KMS-11 (cell line): ENCODE results near the gene TLR6.

Experiments
- H2AFZ ChIP-seq: fragments of 200-600 bp; sonication (generic); 2 replicates; pipeline ENCODE4 v1.6.1; 2016; ENCODE audit warnings: antibody characterized with exemption, mixed run types, low read depth
- H3K27ac ChIP-seq: fragments of 200-600 bp; sonication (generic); 2 replicates; pipeline ENCODE4 v1.6.1; 2016; ENCODE audit warnings: mild to moderate bottlenecking, mixed run types
- H3K27me3 ChIP-seq: fragments of 200-600 bp; sonication (generic); 2 replicates; pipeline ENCODE4 v1.6.1; 2017; ENCODE audit warnings: mild to moderate bottlenecking, low read depth, mixed run types, moderate library complexity; ENCODE audit not compliant: insufficient read depth
- H3K36me3 ChIP-seq: fragments of 200-600 bp; sonication (generic); 2 replicates; pipeline ENCODE4 v1.6.1; 2017; ENCODE audit warnings: mild to moderate bottlenecking, mixed run types; ENCODE audit not compliant: insufficient read depth
- H3K4me1 ChIP-seq: fragments of 200-600 bp; sonication (generic); 2 replicates; pipeline ENCODE4 v1.6.1; 2016; ENCODE audit warnings: mild to moderate bottlenecking, low read depth, mixed run types; ENCODE audit not compliant: poor library complexity, severe bottlenecking
- H3K4me2 ChIP-seq: fragments of 200-600 bp; sonication (generic); 2 replicates; pipeline ENCODE4 v1.7.0; 2016; ENCODE audit warnings: mild to moderate bottlenecking, mixed run types
- H3K4me3 ChIP-seq: fragments of 200-600 bp; sonication (generic); IDR thresholded peaks from 2 replicates; pipeline ENCODE4 v1.6.1; 2017; ENCODE audit warnings: low read depth, low read length, mixed read lengths; ENCODE audit not compliant: insufficient read depth
- H3K79me2 ChIP-seq: fragments of 200-600 bp; sonication (generic); 2 replicates; pipeline ENCODE4 v1.6.1; 2016; ENCODE audit warnings: low read depth, mixed run types; ENCODE audit not compliant: insufficient read depth
- H3K9ac ChIP-seq: fragments of 200-600 bp; sonication (generic); 2 replicates; pipeline ENCODE4 v1.6.1; 2016; ENCODE audit warnings: mild to moderate bottlenecking, mixed run types
- H4K20me1 ChIP-seq: fragments of 200-600 bp; sonication (generic); 2 replicates; pipeline ENCODE4 v1.6.1; 2016; ENCODE audit warnings: mild to moderate bottlenecking, mixed run types; ENCODE audit not compliant: insufficient read depth
- CTCF ChIP-seq: fragments of 200-600 bp; sonication (generic); conservative IDR thresholded peaks from 2 replicates; pipeline ENCODE4 v1.6.1; 2017; ENCODE audit warnings: low read depth, mild to moderate bottlenecking, antibody characterized with exemption, low read length, moderate library complexity, mixed read lengths

The TLR6 gene

GRCh38 chr4:38800961-38801450, 55.6 kb downstream of the TLR6 start:
- Histone ChIP-seq H3K4me1 (peaks cover 28% of the 10 kb centered on the region), H3K4me3 (no peak overlapping the region), H3K4me2 (no peak overlapping the region), H3K27ac (no peak overlapping the region), H4K20me1 (no peaks in the 10 kb centered on the region), H3K36me3 (no peaks in the 10 kb centered on the region), H3K79me2 (no peaks in the 10 kb centered on the region), H3K9ac (no peak overlapping the region), H3K27me3 (no peaks in the 10 kb centered on the region), H2AFZ (no peak overlapping the region)
- TF ChIP-seq CTCF: no peak

- H3K27me3 ChIP-seq: no peaks in the 10 kb centered on the region
- H4K20me1 ChIP-seq: no peaks in the 10 kb centered on the region
- H3K4me2 ChIP-seq: no peak overlapping the region
- H3K79me2 ChIP-seq: no peaks in the 10 kb centered on the region
- no peak for TF ChIP-seq CTCF
- H3K27ac ChIP-seq: no peak overlapping the region
- no peak overlapping the region for H3K9ac ChIP-seq
- no peak overlapping the region for H3K4me3 ChIP-seq
- H2AFZ ChIP-seq: no peak overlapping the region
- H3K36me3 ChIP-seq: no peaks in the 10 kb centered on the region
- H3K4me1 ChIP-seq: peaks cover 21% of the 10 kb centered on the region
These were observed 56.3 kb downstream of the TLR6 start for GRCh38 chr4:38800366-38800765.

- Histone ChIP-seq H3K4me3 (no peak overlapping the region), H3K36me3 (no peaks in the 10 kb centered on the region), H2AFZ (no peak overlapping the region), H3K4me2 (no peak overlapping the region), H3K4me1 (no peaks in the 10 kb centered on the region), H3K27me3 (no peaks in the 10 kb centered on the region), H4K20me1 (no peaks in the 10 kb centered on the region), H3K79me2 (no peaks in the 10 kb centered on the region), H3K9ac (no peak overlapping the region), H3K27ac (no peak overlapping the region)
- no peak for TF ChIP-seq CTCF
These were observed 61.5 kb downstream of the TLR6 start for GRCh38 chr4:38795087-38795486.

GRCh38 chr4:38794051-38794450, 62.6 kb downstream of the TLR6 start:
- Histone ChIP-seq H3K27ac (no peak overlapping the region), H3K36me3 (no peaks in the 10 kb centered on the region), H4K20me1 (no peaks in the 10 kb centered on the region), H3K4me2 (no peak overlapping the region), H3K79me2 (no peaks in the 10 kb centered on the region), H3K4me1 (no peaks in the 10 kb centered on the region), H3K4me3 (no peak overlapping the region), H3K9ac (no peak overlapping the region), H2AFZ (no peak overlapping the region), H3K27me3 (no peaks in the 10 kb centered on the region)
- TF ChIP-seq CTCF: no peak

GRCh38 chr4:38791010-38791409, 65.6 kb downstream of the TLR6 start:
- no peak overlapping the region for H2AFZ ChIP-seq
- no peaks in the 10 kb centered on the region for H4K20me1 ChIP-seq
- no peak for TF ChIP-seq CTCF
- H3K9ac ChIP-seq: no peak overlapping the region
- no peak overlapping the region for H3K4me3 ChIP-seq
- no peaks in the 10 kb centered on the region for H3K79me2 ChIP-seq
- no peaks in the 10 kb centered on the region for H3K27me3 ChIP-seq
- H3K4me2 ChIP-seq: no peak overlapping the region
- H3K36me3 ChIP-seq: no peaks in the 10 kb centered on the region
- no peak overlapping the region for H3K27ac ChIP-seq
- H3K4me1 ChIP-seq: no peaks in the 10 kb centered on the region
